Right atrium auricular region (tissue), 2 donors: ENCODE data around the gene SLC25A1. TPM values are rescaled to one million over a fixed set of nuclear protein-coding genes. Genes with fewer than 3 reads are reported as not detected.

ENCODE experiments used
- DNase-seq: peaks from one replicate; pipeline ENCODE4 v3.0.0-alpha.2; 2019; ENCODE audit warnings: low spot score
- H3K27ac ChIP-seq, 2 donors: fragments of 200-600 bp; sonication (generic); 1 replicate in 1 of 2; 2 replicates in 1 of 2; pipeline ENCODE4 v1.5.1; 2016 to 2019
- H3K27me3 ChIP-seq, 2 donors: fragments of 200-600 bp; sonication (generic); one replicate each; pipeline versions ENCODE4 v1.5.1 to v1.6.0; 2017 to 2019
- H3K36me3 ChIP-seq: fragments of 200-600 bp; sonication (generic); one replicate; pipeline ENCODE4 v1.5.1; 2016
- H3K4me1 ChIP-seq, 2 donors: fragments of 200-600 bp; sonication (generic); one replicate each; pipeline versions ENCODE4 v1.5.1 to v1.6.0; 2017 to 2019
- H3K4me3 ChIP-seq, 2 donors: fragments of 200-600 bp; sonication (generic); 1 replicate in 1 of 2; 2 replicates in 1 of 2; pipeline ENCODE4 v1.5.1; 2017 to 2019; ENCODE audit warnings: mild to moderate bottlenecking in 1 of 2, moderate library complexity in 1 of 2
- H3K9me3 ChIP-seq, 2 donors: fragments of 200-600 bp; sonication (generic); one replicate each; pipeline ENCODE4 v1.5.1; 2019
- CTCF ChIP-seq, 2 donors: fragments of 200-600 bp; sonication (generic); IDR thresholded peaks; one replicate each; pipeline ENCODE4 v1.5.1; 2019; ENCODE audit warnings: antibody characterized with exemption in 2 of 2
- total RNA-seq, 2 donors: library from RNA; depleted of rRNA; stranded (reverse); fragments of >200 nt; gene quantifications; one replicate each; pipeline ENCODE4 v1.1.0, GENCODE V29; 2016

SLC25A1 gene
- total RNA-seq, 2 donors from 2014 or later = 12.7 to 27.6 TPM

DNA sequence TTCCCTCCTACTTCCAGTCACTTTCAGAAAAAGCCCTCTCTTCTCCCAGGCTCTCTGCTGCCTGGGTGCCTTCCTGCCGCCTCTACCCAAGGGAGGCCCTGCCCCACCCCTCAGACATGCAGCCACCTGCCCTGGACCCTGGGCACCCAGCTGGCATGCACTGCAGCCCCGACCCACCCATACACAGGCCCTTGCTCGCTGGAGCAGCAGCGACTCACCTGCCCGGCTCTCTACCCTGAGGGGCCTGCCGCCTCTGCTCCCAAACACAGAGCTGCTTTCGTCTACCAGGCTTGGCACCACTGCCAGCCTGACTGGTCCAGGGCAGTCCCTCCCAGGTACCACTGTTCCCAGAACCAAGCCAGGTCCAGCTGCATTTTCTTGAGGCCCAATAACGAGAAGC is 48.7 kb downstream of the SLC25A1 start:
- TF ChIP-seq CTCF (IDR thresholded peaks at IDR 0.05) = no peak
- Histone ChIP-seq H3K9me3 (no peaks in the 10 kb centered on the region), H3K27me3 (no peaks in the 10 kb centered on the region), H3K36me3 (peaks cover 18% of the 10 kb centered on the region), H3K4me3 (no peak overlapping the region), H3K27ac (no peak overlapping the region), H3K4me1 (no peaks in the 10 kb centered on the region)
- DNase-seq = no peak

DNA sequence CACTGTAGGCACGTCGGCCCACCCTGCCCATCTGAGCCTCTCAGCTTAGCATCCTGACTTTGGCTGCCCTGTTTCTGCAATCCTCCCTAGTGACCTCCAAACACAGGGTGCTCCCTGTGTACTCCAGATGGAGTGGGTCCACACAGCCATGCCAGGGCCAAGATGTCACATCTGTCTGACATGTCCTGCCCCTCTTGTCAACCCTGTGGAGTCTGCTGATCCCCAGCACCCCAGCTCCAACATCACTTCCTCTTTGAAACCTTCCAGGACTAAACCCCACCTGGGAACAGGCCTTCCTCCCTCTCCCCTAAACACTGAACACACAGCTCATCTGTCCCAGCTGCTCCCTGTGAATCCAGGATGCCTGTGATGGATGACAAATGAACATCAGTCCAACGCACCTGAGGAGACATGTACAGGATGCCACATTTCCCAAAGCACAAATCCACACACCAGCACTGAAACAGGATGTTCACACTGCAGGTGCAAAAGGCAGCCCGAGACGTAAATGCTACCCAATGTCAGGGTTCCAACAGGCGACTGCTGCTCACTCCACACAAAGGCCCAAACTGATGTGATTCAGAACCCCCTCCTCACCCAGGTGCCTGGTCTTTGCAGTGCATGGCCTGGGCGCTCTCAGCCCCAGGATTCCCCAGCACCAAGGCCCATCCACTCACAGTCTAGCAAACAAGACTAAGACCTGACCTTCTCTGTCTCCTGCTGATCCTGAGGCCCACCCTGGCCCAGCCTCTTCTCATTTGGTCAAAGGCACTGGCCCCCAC is 49.4 kb downstream of the SLC25A1 start:
- TF ChIP-seq CTCF (IDR thresholded peaks at IDR 0.05) = no peak
- Histone ChIP-seq H3K27ac (no peak overlapping the region), H3K27me3 (no peaks in the 10 kb centered on the region), H3K4me3 (no peak overlapping the region), H3K4me1 (no peaks in the 10 kb centered on the region), H3K9me3 (no peaks in the 10 kb centered on the region), H3K36me3 (peaks cover 11% of the 10 kb centered on the region)
- DNase-seq = no peak

- DNase-seq = no peak
- TF ChIP-seq CTCF (IDR thresholded peaks at IDR 0.05) = no peak
- Histone ChIP-seq H3K27me3 (no peaks in the 10 kb centered on the region), H3K4me3 (no peak overlapping the region), H3K27ac (no peak overlapping the region), H3K4me1 (peaks cover 0 to 2% of the 10 kb centered on the region in 2 donors), H3K9me3 (no peaks in the 10 kb centered on the region), H3K36me3 (no peaks in the 10 kb centered on the region)
Measured at GRCh38 chr22:19128009-19128401, 50.5 kb downstream of the SLC25A1 start.

DNA sequence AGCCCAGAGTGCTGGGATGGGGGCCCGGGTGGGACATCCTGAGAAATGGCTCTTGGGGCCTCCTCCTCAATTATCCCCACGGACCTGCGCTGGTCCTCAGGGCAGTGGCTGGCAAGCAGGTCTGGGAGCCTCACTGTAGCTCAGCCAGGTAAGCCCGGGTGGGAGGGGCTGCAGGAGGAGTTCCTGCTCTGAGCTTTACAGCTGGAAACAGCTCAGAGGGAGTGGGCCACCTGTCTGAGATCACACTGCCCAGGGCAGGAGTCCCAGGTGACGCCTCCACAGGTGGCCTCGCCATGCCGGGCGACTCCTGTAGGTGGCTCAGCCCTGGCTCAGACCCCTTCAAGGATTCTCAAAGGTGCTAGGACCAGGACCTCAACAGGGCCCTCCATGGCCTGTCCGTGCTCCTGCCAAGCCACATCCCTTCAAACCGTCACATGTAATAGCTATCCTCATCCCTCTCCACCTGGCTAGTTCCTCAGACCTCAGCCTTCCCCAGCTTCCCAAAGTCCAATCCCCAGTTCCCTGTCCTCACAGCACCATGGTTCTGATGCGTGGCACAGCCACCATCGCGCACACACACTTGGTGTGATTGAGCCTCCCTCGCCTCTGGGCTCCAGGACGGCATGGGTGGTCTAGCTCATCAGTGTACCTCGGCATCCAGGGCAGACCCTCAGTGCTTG is 51.1 kb downstream of the SLC25A1 start:
- H3K27ac ChIP-seq = no peak overlapping the region
- no peak overlapping the region for H3K4me3 ChIP-seq
- DNase-seq = no peak
- TF ChIP-seq CTCF (IDR thresholded peaks at IDR 0.05) = no peak
- H3K27me3 ChIP-seq = no peaks in the 10 kb centered on the region
- H3K9me3 ChIP-seq = no peaks in the 10 kb centered on the region
- H3K36me3 ChIP-seq = no peaks in the 10 kb centered on the region
- peaks cover 0 to 7% of the 10 kb centered on the region in 2 donors for H3K4me1 ChIP-seq

DNA sequence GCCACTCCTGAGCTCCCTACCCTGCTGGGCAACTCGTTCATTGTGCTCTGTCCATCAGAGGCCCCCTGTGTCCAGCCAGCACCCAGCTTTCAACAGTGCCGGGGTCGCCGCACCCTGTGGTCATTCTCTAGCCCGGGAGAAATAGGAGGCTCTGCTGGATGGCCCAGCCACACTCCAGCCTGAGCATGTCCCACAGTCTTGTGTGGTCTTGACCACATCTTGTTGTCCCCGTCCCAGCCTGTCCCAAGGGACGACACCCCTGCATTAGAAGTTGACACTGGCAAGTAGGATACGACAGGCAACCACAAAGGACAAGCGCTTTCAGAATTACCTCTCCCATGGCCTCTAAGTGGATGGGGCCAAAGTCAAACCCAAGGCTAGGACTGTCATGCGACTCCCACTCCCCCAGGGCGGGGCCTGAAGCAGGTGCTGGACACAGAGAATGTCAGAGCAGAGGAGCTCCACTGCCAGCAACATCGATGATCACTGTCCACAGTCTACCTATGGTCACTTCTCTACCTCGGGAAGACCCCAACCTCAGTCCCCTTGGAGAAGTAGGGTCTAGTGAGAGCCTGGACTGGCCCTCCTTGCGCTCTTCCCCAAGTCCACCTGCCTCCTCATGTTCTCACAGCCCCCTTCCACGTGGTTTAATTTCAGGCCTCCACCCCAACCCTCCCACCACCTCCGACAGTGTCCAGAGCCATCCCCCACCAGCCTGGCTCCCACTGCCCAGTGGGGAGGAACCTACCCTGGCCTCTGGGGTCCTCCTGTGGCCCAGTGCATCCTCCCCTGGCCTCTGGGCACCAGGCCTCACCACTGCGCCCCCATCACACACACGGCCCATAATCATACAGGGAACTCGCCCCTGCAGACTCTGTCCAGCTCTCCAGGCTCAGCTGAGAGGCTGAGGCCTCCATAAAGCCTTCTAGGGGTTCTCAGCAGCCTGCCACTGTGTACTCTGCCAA is 51.9 kb downstream of the SLC25A1 start:
- Histone ChIP-seq H3K4me3 (no peak overlapping the region), H3K9me3 (no peaks in the 10 kb centered on the region), H3K4me1 (peaks cover 0 to 7% of the 10 kb centered on the region in 2 donors), H3K27me3 (no peaks in the 10 kb centered on the region), H3K27ac (no peak overlapping the region), H3K36me3 (no peaks in the 10 kb centered on the region)
- TF ChIP-seq CTCF (IDR thresholded peaks at IDR 0.05) = no peak
- no peak for DNase-seq

Other genes starting within 250 kb of the SLC25A1 start
- gene PRODH, start 242.4 kb downstream of the SLC25A1 start, total RNA-seq = 1 to 10 TPM; 1.7 to 8.0 TPM
- gene DGCR2, start 56.3 kb downstream of the SLC25A1 start, total RNA-seq = 10 to 100 TPM; 32.8 to 48.1 TPM
- not detected for gene TSSK2, start 47.4 kb downstream of the SLC25A1 start, total RNA-seq
- 10 to 100 TPM in 1 of 2 donors, 1 to 10 TPM in 1; 8.5 to 12.0 TPM for gene ESS2, start 34.1 kb downstream of the SLC25A1 start, total RNA-seq
- gene GSC2, start 28.4 kb downstream of the SLC25A1 start, total RNA-seq = not detected
- gene CLTCL1, start 113.0 kb upstream of the SLC25A1 start, total RNA-seq = 10 to 100 TPM; 19.1 to 29.7 TPM